Transverse colon (tissue), 3 donors: ENCODE measurements around the gene LHX8.

Experiments
- CTCF ChIP-seq, 5 experiments: fragments of 200-600 bp in 3 of 5; fragments of 450-650 bp in 2 of 5; sonication (generic) in 3 of 5; IDR thresholded peaks; 1 replicate in 2 of 5; 2 replicates in 3 of 5; pipeline ENCODE4 v1.5.1; 2016 to 2017; ENCODE audit warnings: antibody characterized with exemption in 5 of 5, inconsistent platforms in 3 of 5, mild to moderate bottlenecking in 2 of 5, moderate library complexity in 1 of 5
- EP300 ChIP-seq: sonication (generic); formaldehyde crosslinking; IDR thresholded peaks from one replicate; pipeline ENCODE4 v1.6.1; 2017; ENCODE audit warnings: antibody characterized with exemption, low read depth
- POLR2A ChIP-seq: fragments of 450-650 bp; IDR thresholded peaks from one replicate; pipeline ENCODE4 v1.6.1; 2016; ENCODE audit warnings: antibody characterized with exemption, mild to moderate bottlenecking, moderate library complexity

DNA sequence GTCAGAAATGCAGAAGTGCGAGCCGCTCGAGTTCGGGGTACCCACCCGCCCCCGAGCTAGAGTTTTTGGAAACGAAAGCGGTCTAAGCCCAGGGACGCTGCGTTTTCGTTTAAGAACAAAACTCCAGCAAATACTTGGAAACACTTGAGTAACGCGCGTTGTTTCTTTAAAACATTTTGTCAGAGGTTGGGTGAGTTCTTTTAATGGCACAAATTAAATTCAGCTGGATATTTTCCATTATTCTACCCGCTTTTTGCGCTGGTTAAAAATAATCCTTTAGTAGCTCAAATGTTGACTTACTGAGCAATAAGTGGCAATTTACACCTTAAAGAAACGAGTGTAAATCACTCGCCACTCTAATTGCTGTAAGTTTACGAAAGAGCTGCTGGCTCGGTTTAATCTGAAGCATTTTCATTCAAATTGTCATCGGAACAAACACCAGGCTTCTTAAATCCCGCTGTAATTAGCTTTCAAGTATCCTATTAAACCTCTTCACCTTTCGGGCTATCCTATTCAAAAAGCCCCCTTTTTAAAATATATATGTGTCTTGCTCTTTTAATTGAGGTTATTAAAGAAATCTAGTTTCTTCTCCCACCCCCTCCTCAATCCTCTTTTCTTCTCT is 1.5 kb downstream of the LHX8 start:
- TF ChIP-seq POLR2A (no peak), EP300 (no peak), CTCF (IDR thresholded peaks at IDR 0.05) (no peak)
